HG03565 (cell line): ENCODE results near the gene REPIN1.

Experiments used
- ATAC-seq: cut with Tn5 transposase; IDR thresholded peaks from one replicate; pipeline ENCODE4 v1.9.1; 2021; ENCODE audit warnings: mild to moderate bottlenecking, moderate library complexity; ENCODE audit not compliant: unreplicated experiment

The REPIN1 gene

GRCh38 chr7:150404805-150405583 lies 36.4 kb downstream of the REPIN1 start:
- peak; percentile 57 for ATAC-seq

GRCh38 chr7:150405584-150406311 lies 37.1 kb downstream of the REPIN1 start:
- no peak for ATAC-seq

- ATAC-seq, result no peak
These were observed 37.6 kb downstream of the REPIN1 start for GRCh38 chr7:150406312-150406566.

- ATAC-seq, result peak; percentile 36
These were observed 38.2 kb downstream of the REPIN1 start for GRCh38 chr7:150406567-150407421.

GRCh38 chr7:150407588-150408392 lies 39.2 kb downstream of the REPIN1 start:
- no peak for ATAC-seq

- ATAC-seq, result no peak
These were observed 40.0 kb downstream of the REPIN1 start for GRCh38 chr7:150408393-150409299.

- ATAC-seq, result no peak
These were observed 40.8 kb downstream of the REPIN1 start for GRCh38 chr7:150409300-150410030.

- ATAC-seq, result no peak
These were observed 41.5 kb downstream of the REPIN1 start for GRCh38 chr7:150410131-150410530.

- ATAC-seq, result no peak
These were observed 42.2 kb downstream of the REPIN1 start for GRCh38 chr7:150410680-150411346.

GRCh38 chr7:150411606-150412005 lies 43.0 kb downstream of the REPIN1 start:
- no peak for ATAC-seq

- no peak for ATAC-seq
These were observed 43.4 kb downstream of the REPIN1 start for GRCh38 chr7:150412016-150412415.

- ATAC-seq, result no peak
These were observed 44.2 kb downstream of the REPIN1 start for GRCh38 chr7:150412518-150413488.

GRCh38 chr7:150413640-150414081 lies 45.0 kb downstream of the REPIN1 start:
- ATAC-seq, result no peak

- no peak for ATAC-seq
These were observed 46.8 kb downstream of the REPIN1 start for GRCh38 chr7:150415161-150416153.

- no peak for ATAC-seq
These were observed 48.6 kb downstream of the REPIN1 start for GRCh38 chr7:150417239-150417638.

- ATAC-seq, result no peak
These were observed 49.2 kb downstream of the REPIN1 start for GRCh38 chr7:150417863-150418262.
